ENCODE measurements around the gene DHDH. TPM values are rescaled to one million over a fixed set of nuclear protein-coding genes. Genes with fewer than 3 reads are reported as not detected.

DHDH gene
- total and polyA plus RNA-seq, 2 of the 13 experiments (the other 11 are each of a cell fraction or from before 2014, with no cell fraction given), result 0.13 to 0.91 TPM

GRCh38 chr19:48961051-48961649, 27.7 kb downstream of the DHDH start (continued):
- TF ChIP-seq SETDB1 (CRISPR knock-in tag; IDR thresholded peaks at IDR 0.05; ENCODE audit: borderline replicate concordance) (no peak), HES4 (CRISPR knock-in tag; IDR thresholded peaks at IDR 0.05; ENCODE audit: borderline replicate concordance) (no peak), RXRB (CRISPR knock-in tag; IDR thresholded peaks at IDR 0.05; ENCODE audit: borderline replicate concordance) (peak; percentile 40; the same call in 1 of the 2 replicates), KLF6 (CRISPR knock-in tag; IDR thresholded peaks at IDR 0.05) (no peak), POGZ (CRISPR knock-in tag; IDR thresholded peaks at IDR 0.05) (no peak), KLF13 (CRISPR knock-in tag; IDR thresholded peaks at IDR 0.05) (no peak), CENPBD1 (CRISPR knock-in tag; IDR thresholded peaks at IDR 0.05; ENCODE audit: borderline replicate concordance, low read depth) (no peak), RBFOX2 (IDR thresholded peaks at IDR 0.05; ENCODE audit: low read depth, low read length) (no peak), ZNF224 (CRISPR knock-in tag; IDR thresholded peaks at IDR 0.05) (no peak), MYC (CRISPR knock-in tag; IDR thresholded peaks at IDR 0.05; ENCODE audit: borderline replicate concordance) (peak; percentile 76; the same call in 1 of the 2 replicates), ZNF121 (CRISPR knock-in tag; IDR thresholded peaks at IDR 0.05) (peak; percentile 98), ZNF564 (CRISPR knock-in tag; IDR thresholded peaks at IDR 0.05) (no peak), GMEB2 (CRISPR knock-in tag; IDR thresholded peaks at IDR 0.05; ENCODE audit: low read depth) (no peak), ZNF543 (CRISPR knock-in tag; IDR thresholded peaks at IDR 0.05) (peak; percentile 100), ZNF138 (CRISPR knock-in tag; IDR thresholded peaks at IDR 0.05; ENCODE audit: low read depth) (no peak), HOMEZ (CRISPR knock-in tag; IDR thresholded peaks at IDR 0.05; ENCODE audit: low read depth) (no peak), IKZF5 (CRISPR knock-in tag; IDR thresholded peaks at IDR 0.05) (0 out of 2 replicates have a peak, but pooled peaks have one; percentile 8), MED1 (CRISPR knock-in tag; IDR thresholded peaks at IDR 0.05) (0 out of 2 replicates have a peak, but pooled peaks have one; percentile 11), ZNF816 (CRISPR knock-in tag; IDR thresholded peaks at IDR 0.05; ENCODE audit: borderline replicate concordance) (no peak), ZMYM4 (CRISPR knock-in tag; IDR thresholded peaks at IDR 0.05) (no peak), PRDM4 (CRISPR knock-in tag; IDR thresholded peaks at IDR 0.05; ENCODE audit: borderline replicate concordance) (no peak), RBM22 (optimal IDR thresholded peaks at IDR 0.05; ENCODE audit: low read length) (peak; percentile 65), ZKSCAN8 (CRISPR knock-in tag; IDR thresholded peaks at IDR 0.05; ENCODE audit: borderline replicate concordance) (no peak)
